Erythroblast (primary cell): Measurements from ENCODE around the gene SKI.

Source experiments
- GATA1 ChIP-seq: IDR thresholded peaks from 2 replicates; pipeline ENCODE4 v1.6.1; 2011; ENCODE audit warnings: low read depth, mild to moderate bottlenecking, control low read depth, low read length, moderate library complexity
- POLR2A ChIP-seq: IDR thresholded peaks from 2 replicates; pipeline ENCODE4 v1.6.1; 2011; ENCODE audit warnings: mild to moderate bottlenecking, low read length

DNA sequence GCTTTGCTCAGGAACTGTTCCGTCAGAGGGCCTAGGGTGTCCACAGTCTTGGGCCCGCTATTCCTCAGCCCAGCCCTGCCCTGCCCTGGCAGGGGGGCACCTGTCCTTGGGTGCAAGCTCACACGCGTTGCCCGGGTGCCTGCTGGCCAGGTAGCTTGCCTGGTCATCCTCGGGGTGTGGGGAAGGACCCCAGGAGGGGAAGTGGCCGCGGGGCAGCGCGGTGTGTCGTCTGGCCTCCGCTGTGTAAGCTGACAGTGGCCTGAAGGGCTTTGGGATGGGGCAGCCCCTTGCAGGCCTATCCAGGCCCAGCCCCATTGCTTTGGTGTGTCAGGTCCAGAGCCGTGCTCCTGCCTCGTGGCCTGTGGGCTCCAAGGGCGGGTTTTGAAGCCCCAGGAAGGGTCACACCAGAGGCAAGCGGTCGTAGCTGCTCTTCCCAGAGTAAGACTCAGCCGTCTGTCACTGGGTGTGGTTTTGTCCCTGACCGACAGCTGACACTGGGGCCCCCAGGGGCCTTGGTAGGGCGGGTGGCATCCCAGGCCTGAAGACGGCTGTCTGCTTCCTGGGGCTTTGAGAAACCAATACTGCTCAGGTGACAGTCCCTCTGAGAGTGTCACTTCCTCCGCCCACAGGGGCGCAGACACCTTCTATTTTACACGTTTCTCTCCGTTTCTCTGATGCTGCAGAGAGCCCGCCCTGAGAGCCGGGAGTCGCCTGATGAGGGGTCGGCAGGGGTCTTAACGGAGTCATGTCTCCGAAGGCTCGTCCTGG, 72.1 kb downstream of the SKI start:
- TF ChIP-seq POLR2A: no peak
- TF ChIP-seq GATA1: no peak
